Choroid plexus epithelial cell (primary cell): ENCODE measurements around the gene SPEF2.
"Not testable (repeated sequence)": the region's sequence is repeated elsewhere in the genome, so short reads cannot be mapped to it uniquely, and the experiment has no call there.

Experiments
- DNase-seq: peaks from one replicate; pipeline ENCODE4 v3.0.0-alpha.2; 2010; ENCODE audit warnings: low read depth
- H3K4me3 ChIP-seq: 2 replicates; pipeline ENCODE4 v1.5.1; 2011; ENCODE audit warnings: low read depth, mild to moderate bottlenecking, control low read depth, low read length, moderate library complexity
- CTCF ChIP-seq: conservative IDR thresholded peaks from 2 replicates; pipeline ENCODE4 v1.5.1; 2011; ENCODE audit warnings: low read depth, mild to moderate bottlenecking, control low read depth, inconsistent platforms, low read length, moderate library complexity

Gene SPEF2

GRCh38 chr5:35854248-35854647 lies 236.6 kb downstream of the SPEF2 start:
- TF ChIP-seq CTCF, result no peak
- DNase-seq, result no peak
- H3K4me3 ChIP-seq, result no peak overlapping the region

GRCh38 chr5:35855187-35855586 lies 237.5 kb downstream of the SPEF2 start:
- H3K4me3 ChIP-seq, result no peak overlapping the region
- DNase-seq, result peak; percentile 43
- TF ChIP-seq CTCF, result no peak

- not testable (repeated sequence) for DNase-seq
Measured at GRCh38 chr5:35856186-35856764, 238.6 kb downstream of the SPEF2 start.

GRCh38 chr5:35856765-35857351 lies 239.2 kb downstream of the SPEF2 start, which contains the start of gene IL7R:
Gene IL7R (plus strand): TSS chr5:35856891. CDS start chr5:35856978, 87 bp downstream.
- H3K4me3 ChIP-seq, result no peak within 1 kb of the TSS
- TF ChIP-seq CTCF, result no peak
- DNase-seq, result peak; percentile 67

More at GRCh38 chr5:35856186-35856764, 238.6 kb downstream of the SPEF2 start:
- H3K4me3 ChIP-seq, result not testable (repeated sequence)

- TF ChIP-seq CTCF, result no peak
- H3K4me3 ChIP-seq, result no peak overlapping the region
- DNase-seq, result peak; percentile 60
Measured at GRCh38 chr5:35857606-35858205, 240.0 kb downstream of the SPEF2 start.

- TF ChIP-seq CTCF, result no peak
- DNase-seq, result peak; percentile 5
- H3K4me3 ChIP-seq, result no peak overlapping the region
Measured at GRCh38 chr5:35859101-35859661, 241.5 kb downstream of the SPEF2 start.

- peak; percentile 31 for DNase-seq
- no peak for TF ChIP-seq CTCF
- no peak overlapping the region for H3K4me3 ChIP-seq
Measured at GRCh38 chr5:35860686-35861085, 243.0 kb downstream of the SPEF2 start.
